Activated naive CD8-positive, alpha-beta T cell treated with anti-CD3 and anti-CD28 coated beads, Interleukin-2, amount 50 U/mL, for 24 hours (primary cell): ENCODE data around the gene TPST2.

ENCODE experiments used
- ATAC-seq: fragments of 150-1000 bp; cut with Tn5 transposase; one replicate; pipeline ENCODE4 v1.10.0; 2021
- DNase-seq: peaks from one replicate; pipeline ENCODE4 v3.0.0; 2021
- H3K27ac Mint-ChIP-seq: one replicate; pipeline ENCODE4 v1.8.0; 2021; ENCODE audit warnings: mild to moderate bottlenecking, mixed read lengths
- H3K27me3 Mint-ChIP-seq: one replicate; pipeline ENCODE4 v1.8.0; 2021; ENCODE audit warnings: mixed read lengths
- H3K36me3 Mint-ChIP-seq: one replicate; pipeline ENCODE4 v1.8.0; 2021; ENCODE audit warnings: low read depth, mixed read lengths
- H3K4me1 Mint-ChIP-seq: one replicate; pipeline ENCODE4 v1.8.0; 2021; ENCODE audit warnings: mixed read lengths
- H3K4me3 Mint-ChIP-seq: one replicate; pipeline ENCODE4 v1.8.0; 2021; ENCODE audit warnings: mild to moderate bottlenecking, moderate library complexity, mixed read lengths
- H3K9me3 Mint-ChIP-seq: one replicate; pipeline ENCODE4 v1.8.0; 2021; ENCODE audit warnings: mixed read lengths

The TPST2 gene

DNA sequence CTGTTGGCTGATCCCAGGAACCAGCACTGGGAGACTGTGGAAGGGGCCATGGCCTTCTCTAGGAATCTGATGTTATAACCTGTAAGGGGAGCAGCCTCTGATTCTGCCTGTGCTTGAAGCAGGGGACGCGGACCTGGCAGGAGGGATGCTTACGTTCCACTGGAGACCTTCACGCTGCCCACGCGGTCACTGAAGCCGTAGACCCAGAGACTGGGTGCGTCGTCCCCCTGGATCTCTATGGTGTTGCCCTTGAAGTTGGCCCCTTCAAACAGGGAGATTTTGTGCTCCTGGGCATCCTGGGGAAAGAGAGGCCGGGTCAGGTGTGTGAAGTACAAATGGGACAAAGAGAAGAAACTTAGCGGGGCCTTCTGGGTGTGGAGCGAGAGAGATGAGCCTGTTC is 11.8 kb upstream of the TPST2 start:
- Mint-ChIP-seq H3K9me3 (no peaks in the 10 kb centered on the region), H3K27me3 (no peaks in the 10 kb centered on the region), H3K4me1 (peaks cover 32% of the 10 kb centered on the region), H3K4me3 (no peak overlapping the region), H3K27ac (no peak overlapping the region), H3K36me3 (no peaks in the 10 kb centered on the region)
- ATAC-seq (no peak), DNase-seq (no peak)

DNA sequence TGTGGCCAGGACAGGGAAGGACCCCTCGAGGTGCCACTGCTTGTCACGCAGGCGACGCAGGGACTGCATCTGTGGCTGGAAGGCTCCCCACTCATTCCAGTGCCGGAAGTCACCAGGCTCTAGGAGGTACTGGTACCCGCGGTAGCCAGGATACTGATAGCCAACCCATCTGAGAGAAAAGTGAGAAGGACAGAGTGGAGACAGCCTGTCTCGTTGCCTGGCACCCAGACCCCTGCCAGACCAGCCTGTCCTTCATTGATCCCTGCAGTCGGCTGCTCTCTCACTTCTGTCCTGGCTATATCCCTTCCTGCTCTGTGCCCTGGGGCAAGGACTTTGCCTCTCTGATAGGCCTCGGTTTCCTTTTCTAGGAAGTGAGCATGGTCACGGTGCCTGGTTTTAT is 9.6 kb upstream of the TPST2 start:
- H3K27me3 Mint-ChIP-seq = no peaks in the 10 kb centered on the region
- no peak overlapping the region for H3K27ac Mint-ChIP-seq
- ATAC-seq (no peak), DNase-seq (no peak)
- peaks cover 33% of the 10 kb centered on the region for H3K4me1 Mint-ChIP-seq
- no peaks in the 10 kb centered on the region for H3K36me3 Mint-ChIP-seq
- H3K4me3 Mint-ChIP-seq = no peak overlapping the region
- no peaks in the 10 kb centered on the region for H3K9me3 Mint-ChIP-seq

DNA sequence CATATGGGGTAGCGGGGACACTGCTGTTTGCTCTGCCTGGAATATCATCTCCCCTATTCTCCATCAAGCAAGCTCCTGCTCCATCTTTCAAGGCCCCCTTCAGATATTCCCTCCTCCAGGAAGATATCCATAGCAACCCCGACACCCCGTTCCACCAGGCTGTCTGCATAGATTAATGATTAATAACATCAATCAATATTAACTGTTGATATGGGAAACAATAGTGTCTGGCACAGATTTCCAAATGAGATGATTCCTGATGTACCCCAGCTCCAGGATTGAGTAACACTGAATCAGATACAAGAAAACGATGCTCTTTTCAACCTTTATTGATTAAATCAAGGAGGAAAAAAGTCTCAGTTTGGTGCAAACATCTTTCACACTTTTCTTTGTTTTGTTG is 7.5 kb upstream of the TPST2 start:
- Mint-ChIP-seq H3K27me3 (no peaks in the 10 kb centered on the region), H3K4me3 (no peak overlapping the region), H3K27ac (peak overlapping the region; percentile 63), H3K36me3 (no peaks in the 10 kb centered on the region), H3K4me1 (peaks cover 50% of the 10 kb centered on the region), H3K9me3 (no peaks in the 10 kb centered on the region)
- ATAC-seq = no peak
- DNase-seq = no peak

DNA sequence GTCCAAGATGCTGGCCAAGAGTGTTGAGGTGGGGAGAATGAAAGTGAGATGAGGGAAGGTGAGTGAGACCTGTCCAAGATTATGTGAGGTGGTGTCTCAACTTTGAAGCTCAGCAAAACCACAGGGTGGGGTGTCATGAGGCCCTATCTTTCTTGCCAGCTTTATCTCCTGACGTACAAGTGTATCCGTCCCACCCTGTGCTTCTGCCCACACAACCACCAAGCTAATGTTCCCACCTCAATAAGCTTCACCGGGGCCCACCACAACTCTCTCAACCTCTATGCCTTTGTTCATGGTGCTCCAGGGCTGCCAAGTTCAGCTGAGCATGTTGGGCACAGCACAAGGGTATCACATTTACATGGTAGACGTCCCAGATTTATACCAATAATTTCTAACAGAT is 7.1 kb upstream of the TPST2 start:
- Mint-ChIP-seq H3K9me3 (no peaks in the 10 kb centered on the region), H3K27me3 (no peaks in the 10 kb centered on the region), H3K4me3 (no peak overlapping the region), H3K4me1 (peaks cover 54% of the 10 kb centered on the region), H3K27ac (peak overlapping the region; percentile 63), H3K36me3 (no peaks in the 10 kb centered on the region)
- DNase-seq = peak; percentile 37
- peak; percentile 85 for ATAC-seq

DNA sequence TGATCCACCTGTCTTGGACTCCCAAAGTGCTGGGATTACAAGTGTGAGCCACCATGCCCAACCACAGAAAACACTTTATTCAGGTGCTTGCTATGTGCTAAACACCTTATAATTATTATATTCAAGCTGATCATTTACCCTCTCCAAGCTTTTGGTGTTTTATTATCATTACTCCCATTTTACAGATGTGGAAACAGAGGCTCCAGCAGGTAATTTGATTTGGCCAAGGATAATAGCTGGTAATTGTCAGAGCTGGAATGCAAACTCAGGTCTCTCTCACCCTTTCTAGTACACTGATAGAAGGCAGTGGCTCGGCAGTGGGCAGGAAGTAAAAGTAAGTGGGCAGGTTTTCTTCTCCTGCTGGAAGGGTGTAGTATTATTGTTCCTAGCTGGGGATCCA is 3.8 kb upstream of the TPST2 start:
- Mint-ChIP-seq H3K27me3 (no peaks in the 10 kb centered on the region), H3K9me3 (no peaks in the 10 kb centered on the region), H3K27ac (peak overlapping the region; percentile 25), H3K36me3 (peaks cover under 1% of the 10 kb centered on the region), H3K4me3 (no peak overlapping the region), H3K4me1 (peaks cover 66% of the 10 kb centered on the region)
- ATAC-seq (no peak), DNase-seq (no peak)

DNA sequence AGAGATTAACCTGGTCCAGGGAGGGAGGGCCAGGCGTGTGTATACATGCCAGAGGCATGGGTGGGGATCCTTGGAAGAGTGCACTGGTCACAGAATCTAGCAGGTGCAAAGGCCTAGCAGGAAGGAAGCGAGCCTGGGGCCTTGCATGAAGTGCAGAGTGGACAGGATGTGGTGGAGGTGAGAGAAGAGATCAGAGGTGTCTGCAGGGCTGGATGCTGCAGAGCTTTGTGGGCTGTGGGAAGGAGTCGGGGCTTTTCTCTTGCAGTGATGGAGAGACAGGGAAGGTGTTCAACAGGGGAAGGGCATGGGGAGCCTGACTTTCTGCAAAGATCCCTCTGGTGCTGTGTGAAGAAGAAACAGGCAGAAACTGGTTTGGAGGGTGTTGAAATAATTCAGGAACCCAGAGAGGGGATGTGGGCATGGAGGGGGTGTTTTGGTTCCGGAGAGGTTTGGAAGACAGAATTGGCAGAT is 2.5 kb upstream of the TPST2 start:
- Mint-ChIP-seq H3K27me3 (no peaks in the 10 kb centered on the region), H3K4me3 (peak overlapping the region; percentile 16), H3K4me1 (peaks cover 67% of the 10 kb centered on the region), H3K36me3 (peaks cover 10% of the 10 kb centered on the region), H3K9me3 (no peaks in the 10 kb centered on the region), H3K27ac (peak overlapping the region; percentile 12)
- DNase-seq (peak; percentile 51), ATAC-seq (peak; percentile 33)

DNA sequence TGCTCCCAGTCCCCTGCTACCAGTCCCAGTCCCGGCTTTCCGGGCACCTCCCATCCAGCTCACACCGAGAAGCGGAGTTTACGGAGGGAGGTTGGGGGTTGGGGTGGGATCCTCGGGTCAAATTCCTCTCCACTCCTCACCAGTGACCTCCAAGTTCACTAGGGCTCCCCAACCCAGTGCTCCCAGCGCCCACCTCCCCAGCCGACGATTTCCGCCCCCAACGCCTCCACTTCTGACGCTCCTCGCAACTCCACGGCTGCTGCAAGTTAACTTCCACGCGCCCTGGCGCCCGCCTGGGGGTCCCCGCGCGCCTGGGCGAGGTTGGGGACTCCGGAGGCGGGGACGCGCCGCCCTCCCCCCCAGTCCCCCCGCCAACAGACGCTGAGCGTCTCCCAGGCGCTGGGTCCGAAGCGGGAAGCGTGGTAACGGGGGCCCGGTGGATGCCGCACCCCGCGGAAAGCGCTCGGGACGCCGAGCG is 526 bp downstream of the TPST2 start:
- peaks cover 10% of the 10 kb centered on the region for H3K36me3 Mint-ChIP-seq
- no peaks in the 10 kb centered on the region for H3K27me3 Mint-ChIP-seq
- no peak for ATAC-seq
- H3K4me3 Mint-ChIP-seq = peak overlapping the region; percentile 88
- DNase-seq = peak; percentile 50
- H3K4me1 Mint-ChIP-seq = peaks cover 83% of the 10 kb centered on the region
- H3K27ac Mint-ChIP-seq = peak overlapping the region; percentile 86
- no peaks in the 10 kb centered on the region for H3K9me3 Mint-ChIP-seq

DNA sequence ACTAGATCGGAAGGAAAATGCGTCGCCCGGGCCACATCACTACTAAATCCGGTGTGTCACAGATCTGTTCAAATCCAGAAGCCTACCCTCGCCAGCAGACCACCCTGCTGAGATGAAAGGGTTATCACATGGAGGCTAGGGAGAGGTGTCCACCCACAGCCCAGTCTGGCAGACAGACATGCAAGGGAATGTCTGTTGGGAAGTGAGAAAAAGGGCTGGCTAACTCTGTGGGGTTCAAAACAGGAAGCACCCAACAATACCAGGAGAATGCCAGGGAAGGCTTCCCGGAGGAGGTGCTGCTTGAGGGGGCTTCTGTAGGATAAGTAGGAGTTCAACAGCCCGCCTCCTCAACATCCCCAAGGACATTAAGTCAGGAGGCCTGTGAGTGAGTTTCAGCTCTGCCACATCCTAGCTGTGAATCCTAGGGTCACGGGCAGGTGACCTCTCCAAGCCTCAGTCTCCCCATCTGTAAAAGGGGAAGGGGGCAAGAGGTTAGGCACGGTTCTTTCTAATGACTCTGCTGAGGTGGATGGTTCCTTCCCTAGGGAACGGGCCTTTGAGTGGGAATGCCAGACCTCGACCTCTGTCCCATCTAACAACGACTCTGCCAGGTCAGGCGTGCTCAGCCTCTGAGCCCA is 1.1 kb downstream of the TPST2 start:
- peaks cover 82% of the 10 kb centered on the region for H3K4me1 Mint-ChIP-seq
- H3K27me3 Mint-ChIP-seq = no peaks in the 10 kb centered on the region
- no peak for ATAC-seq
- H3K4me3 Mint-ChIP-seq = peak overlapping the region; percentile 88
- peak overlapping the region; percentile 86 for H3K27ac Mint-ChIP-seq
- no peaks in the 10 kb centered on the region for H3K9me3 Mint-ChIP-seq
- peaks cover 10% of the 10 kb centered on the region for H3K36me3 Mint-ChIP-seq
- DNase-seq = no peak

DNA sequence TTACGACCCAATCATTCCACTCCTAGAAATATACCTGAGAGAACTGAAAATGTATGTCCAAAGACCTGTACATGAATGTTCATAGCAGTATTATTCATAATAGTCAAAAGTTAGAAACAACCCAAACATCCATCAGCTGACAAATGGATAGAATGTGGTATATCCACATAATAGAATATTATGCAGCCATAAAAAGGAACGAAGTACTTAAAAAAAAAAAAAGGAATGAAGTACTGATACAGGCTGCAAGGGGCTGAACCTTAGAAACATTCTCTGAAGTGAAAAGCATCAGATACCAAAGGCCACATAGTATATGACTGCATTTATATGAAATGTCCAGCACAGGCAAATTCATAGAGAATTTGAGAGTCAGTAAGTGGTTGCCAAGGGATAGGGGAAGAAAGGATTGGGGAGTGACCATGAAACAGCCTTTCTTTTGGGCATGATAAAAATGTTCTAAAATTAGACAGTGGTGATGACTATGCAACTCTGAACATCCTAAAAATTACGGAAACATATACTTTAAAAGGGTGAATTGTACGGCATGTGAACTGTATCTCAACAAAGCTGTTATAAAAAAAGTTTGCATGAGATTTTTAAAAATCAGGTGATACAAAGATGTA is 1.8 kb downstream of the TPST2 start:
- H3K9me3 Mint-ChIP-seq = no peaks in the 10 kb centered on the region
- H3K36me3 Mint-ChIP-seq = peaks cover 10% of the 10 kb centered on the region
- H3K27me3 Mint-ChIP-seq = no peaks in the 10 kb centered on the region
- H3K4me3 Mint-ChIP-seq = peak overlapping the region; percentile 88
- ATAC-seq = no peak
- H3K4me1 Mint-ChIP-seq = peaks cover 76% of the 10 kb centered on the region
- no peak for DNase-seq
- peak overlapping the region; percentile 86 for H3K27ac Mint-ChIP-seq

DNA sequence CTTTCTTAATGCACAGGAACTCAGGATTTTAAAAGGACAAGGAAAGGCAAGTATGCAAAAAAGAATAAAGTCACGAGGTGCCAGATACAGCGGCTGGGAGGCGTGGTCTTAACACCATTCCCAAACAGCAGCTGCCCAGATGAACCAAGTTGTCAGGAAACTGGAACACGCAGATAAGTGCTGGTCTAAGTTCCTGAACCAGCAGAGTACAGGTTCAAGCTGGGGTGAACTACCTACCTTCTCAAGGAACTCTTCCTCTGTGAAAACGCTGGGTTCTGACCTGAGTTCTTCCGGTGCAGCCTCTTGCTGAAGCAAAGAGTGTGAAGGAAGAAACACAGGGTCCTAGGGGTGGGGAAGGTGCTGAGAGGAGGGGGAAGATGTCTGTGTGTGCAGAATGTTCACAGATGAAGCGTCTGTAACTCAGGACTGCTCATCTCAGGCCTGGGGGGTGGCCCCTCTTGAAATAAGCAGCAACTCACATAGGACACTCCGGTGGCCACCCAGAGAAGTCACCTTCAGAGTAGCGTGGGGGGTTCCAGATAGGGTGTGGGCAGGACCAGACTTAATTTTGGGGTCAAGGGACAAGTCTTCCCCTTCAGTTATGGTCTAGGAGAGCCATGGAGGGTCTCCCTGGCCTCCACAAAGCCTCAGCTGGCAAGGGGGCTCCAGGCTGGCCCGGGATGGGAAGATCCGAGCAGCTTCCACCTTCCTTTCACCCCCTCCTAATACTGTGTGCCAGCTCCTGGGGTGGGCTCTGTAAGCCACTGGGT is 3.2 kb downstream of the TPST2 start:
- ATAC-seq (no peak), DNase-seq (no peak)
- Mint-ChIP-seq H3K4me1 (peaks cover 68% of the 10 kb centered on the region), H3K36me3 (peaks cover 15% of the 10 kb centered on the region), H3K4me3 (peak overlapping the region; percentile 48), H3K9me3 (no peaks in the 10 kb centered on the region), H3K27ac (peak overlapping the region; percentile 22), H3K27me3 (no peaks in the 10 kb centered on the region)

DNA sequence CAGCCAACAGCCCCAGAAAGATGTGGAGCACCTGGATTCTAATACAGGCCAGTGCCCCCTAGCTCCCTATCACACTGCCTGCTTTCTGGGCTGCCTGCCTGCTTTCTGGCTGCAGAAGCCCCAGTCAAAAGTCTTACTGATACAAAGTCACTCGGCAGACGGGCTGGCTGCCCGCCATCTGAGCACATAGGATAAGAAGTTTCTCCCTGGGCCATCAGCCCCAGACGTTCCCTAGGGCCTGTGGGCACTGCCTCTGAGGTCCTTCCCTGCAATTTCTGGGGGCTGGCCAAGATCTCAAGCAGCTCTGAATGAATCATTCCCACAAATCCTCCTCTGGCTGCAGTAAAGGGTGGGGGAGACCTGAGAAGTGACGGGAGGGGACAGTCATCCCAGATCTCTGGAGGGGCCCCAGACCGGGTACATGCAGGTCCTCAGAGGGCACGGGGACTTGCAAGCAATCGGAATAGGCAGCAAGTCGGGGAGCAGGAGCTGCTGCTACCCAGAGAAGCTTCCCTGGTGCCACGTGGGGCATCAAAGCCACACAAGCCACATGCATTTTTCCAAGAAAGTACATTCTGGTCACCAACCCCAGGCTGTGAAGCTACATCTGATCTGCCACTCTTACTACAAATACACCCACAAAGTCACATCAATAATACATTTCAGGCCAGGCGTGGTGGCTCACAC is 4.7 kb downstream of the TPST2 start:
- H3K4me1 Mint-ChIP-seq = peaks cover 72% of the 10 kb centered on the region
- peak overlapping the region; percentile 8 for H3K4me3 Mint-ChIP-seq
- no peaks in the 10 kb centered on the region for H3K27me3 Mint-ChIP-seq
- peaks cover 15% of the 10 kb centered on the region for H3K36me3 Mint-ChIP-seq
- no peaks in the 10 kb centered on the region for H3K9me3 Mint-ChIP-seq
- no peak for ATAC-seq
- DNase-seq = no peak
- peak overlapping the region; percentile 54 for H3K27ac Mint-ChIP-seq

DNA sequence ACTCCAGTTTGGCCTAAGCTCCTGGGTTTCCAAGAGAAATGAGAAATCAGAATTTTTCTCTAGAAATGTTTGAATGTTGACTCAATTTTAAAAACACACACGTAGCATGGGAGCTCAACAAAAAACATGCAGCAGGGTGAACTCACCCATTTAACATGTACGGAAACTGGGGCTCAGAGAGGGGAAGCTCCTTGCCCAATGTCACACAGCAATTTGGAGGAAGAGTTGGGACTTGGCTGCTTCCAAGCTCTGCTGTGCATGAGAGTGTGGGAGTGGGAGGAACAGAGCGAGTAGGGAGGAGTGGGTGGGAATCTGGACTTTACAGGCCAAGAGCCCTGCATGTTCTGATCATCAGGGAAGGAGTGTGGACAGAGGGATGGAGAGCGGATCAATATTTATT is 5.9 kb downstream of the TPST2 start:
- Mint-ChIP-seq H3K4me3 (no peak overlapping the region), H3K27ac (peak overlapping the region; percentile 3), H3K4me1 (peaks cover 82% of the 10 kb centered on the region), H3K27me3 (no peaks in the 10 kb centered on the region), H3K9me3 (no peaks in the 10 kb centered on the region), H3K36me3 (peaks cover 17% of the 10 kb centered on the region)
- ATAC-seq (no peak), DNase-seq (no peak)

DNA sequence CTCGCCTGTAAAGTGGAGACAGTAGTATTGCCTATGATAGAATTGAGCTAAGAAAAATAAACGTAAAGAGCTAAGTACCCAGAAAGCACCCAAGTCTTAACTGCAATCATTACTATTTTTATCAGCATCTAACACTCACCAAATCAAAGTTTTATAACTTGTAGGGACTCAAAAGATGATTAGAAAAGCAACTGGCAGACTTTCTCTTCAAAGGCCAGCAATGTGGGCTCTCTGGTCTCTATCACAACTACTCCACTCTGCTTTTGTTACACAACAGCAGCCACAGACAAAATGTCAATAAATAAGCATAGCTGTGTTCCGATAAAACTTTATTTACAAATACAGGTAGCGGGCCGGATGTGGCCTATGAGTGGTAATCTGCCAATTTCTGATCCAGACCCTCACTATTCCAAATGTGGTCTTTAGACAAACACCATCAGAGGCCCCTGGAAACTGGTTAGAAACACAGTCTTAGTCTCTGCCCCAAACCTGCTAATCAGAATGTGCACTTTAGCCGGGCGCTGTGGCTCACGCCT is 8.2 kb downstream of the TPST2 start:
- H3K4me3 Mint-ChIP-seq = no peak overlapping the region
- ATAC-seq = no peak
- peaks cover 73% of the 10 kb centered on the region for H3K4me1 Mint-ChIP-seq
- DNase-seq = no peak
- H3K27me3 Mint-ChIP-seq = no peaks in the 10 kb centered on the region
- H3K27ac Mint-ChIP-seq = no peak overlapping the region
- H3K9me3 Mint-ChIP-seq = no peaks in the 10 kb centered on the region
- peaks cover 9% of the 10 kb centered on the region for H3K36me3 Mint-ChIP-seq

DNA sequence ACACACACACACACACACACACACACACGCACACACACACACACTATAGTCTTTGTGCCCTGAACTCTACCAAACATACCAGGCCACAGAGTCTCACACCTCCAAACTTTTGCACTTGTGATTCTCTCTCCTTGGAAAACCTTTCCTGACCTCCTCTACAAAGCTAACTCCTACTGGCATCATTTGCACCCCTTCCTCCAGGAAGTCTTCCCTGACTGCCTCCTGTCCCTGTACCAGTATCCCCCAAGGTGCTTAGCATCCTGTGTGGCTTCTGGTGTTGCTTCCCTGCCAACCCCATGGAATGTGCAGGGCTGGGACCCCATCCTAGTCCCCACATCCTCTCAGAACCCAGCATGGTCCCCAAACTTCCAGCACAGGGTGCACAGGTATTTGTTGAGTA is 8.9 kb downstream of the TPST2 start:
- H3K4me1 Mint-ChIP-seq = peaks cover 70% of the 10 kb centered on the region
- DNase-seq (no peak), ATAC-seq (no peak)
- H3K27ac Mint-ChIP-seq = peak overlapping the region; percentile 62
- no peaks in the 10 kb centered on the region for H3K9me3 Mint-ChIP-seq
- peaks cover 11% of the 10 kb centered on the region for H3K36me3 Mint-ChIP-seq
- H3K4me3 Mint-ChIP-seq = no peak overlapping the region
- no peaks in the 10 kb centered on the region for H3K27me3 Mint-ChIP-seq
